HepG2 (cell line): ENCODE measurements around the gene MTRFR.

Experiments used
- CSRNP1 ChIP-seq: sonication (generic); formaldehyde crosslinking; IDR thresholded peaks from 2 replicates; pipeline ENCODE4 v1.8.1; 2023; ENCODE audit warnings: mild to moderate bottlenecking, missing genetic modification reagents
- CTCF ChIP-seq: sonication (generic); formaldehyde crosslinking; IDR thresholded peaks from 2 replicates; pipeline ENCODE4 v1.5.0; 2020; ENCODE audit warnings: mild to moderate bottlenecking, missing genetic modification reagents, moderate library complexity
- EZH2 ChIP-seq: conservative IDR thresholded peaks from 2 replicates; pipeline ENCODE4 v1.6.1; 2012; ENCODE audit warnings: mild to moderate bottlenecking, low read depth, low read length, moderate library complexity
- FOXM1 ChIP-seq: sonication (generic); formaldehyde crosslinking; IDR thresholded peaks from 2 replicates; pipeline ENCODE4 v1.5.0; 2020; ENCODE audit warnings: missing genetic modification reagents
- FOXP1 ChIP-seq, 2 experiments: fragments of 450-650 bp in 1 of 2; IDR thresholded peaks; 2 replicates each; pipeline ENCODE4 v1.6.1; 2017 to 2018; ENCODE audit warnings: antibody characterized with exemption in 1 of 2
- GZF1 ChIP-seq: sonication (generic); formaldehyde crosslinking; IDR thresholded peaks from 2 replicates; pipeline ENCODE4 v1.5.1; 2020; ENCODE audit warnings: mild to moderate bottlenecking, missing genetic modification reagents
- HNRNPUL1 ChIP-seq: fragments of 200-400 bp; formaldehyde crosslinking; IDR thresholded peaks from 2 replicates; pipeline ENCODE4 v1.6.1; 2017; ENCODE audit warnings: low read depth, mild to moderate bottlenecking, low read length, moderate library complexity
- MNT ChIP-seq: fragments of 450-650 bp; IDR thresholded peaks from 2 replicates; pipeline ENCODE4 v1.6.1; 2016
- SIN3A ChIP-seq: IDR thresholded peaks from 2 replicates; pipeline ENCODE4 v1.6.1; 2011; ENCODE audit warnings: low read depth, mild to moderate bottlenecking, control low read depth, low read length, borderline replicate concordance
- ZNF24 ChIP-seq: fragments of 450-650 bp; IDR thresholded peaks from 2 replicates; pipeline ENCODE4 v1.6.1; 2017; ENCODE audit warnings: antibody characterized with exemption, mild to moderate bottlenecking
- ZNF274 ChIP-seq: sonication (generic); formaldehyde crosslinking; IDR thresholded peaks from 2 replicates; pipeline ENCODE4 v1.5.1; 2020; ENCODE audit warnings: mild to moderate bottlenecking, missing genetic modification reagents
- ZNF512 ChIP-seq: sonication (generic); formaldehyde crosslinking; IDR thresholded peaks from 2 replicates; pipeline ENCODE4 v1.4.0; 2020; ENCODE audit warnings: mild to moderate bottlenecking, missing genetic modification reagents
- ZNF768 ChIP-seq: sonication (generic); formaldehyde crosslinking; IDR thresholded peaks from 2 replicates; pipeline ENCODE4 v1.4.0; 2020; ENCODE audit warnings: missing genetic modification reagents
- ZNF773 ChIP-seq: sonication (generic); formaldehyde crosslinking; IDR thresholded peaks from 2 replicates; pipeline ENCODE4 v1.4.0; 2020; ENCODE audit warnings: missing genetic modification reagents, borderline replicate concordance

- TF ChIP-seq FOXP1 (IDR thresholded peaks at IDR 0.05) (no peak), FOXP1 (CRISPR knock-in tag; IDR thresholded peaks at IDR 0.05) (no peak), HNRNPUL1 (no peak), ZNF274 (no peak), CTCF (CRISPR knock-in tag) (no peak), ZNF24 (no peak), SIN3A (no peak), FOXM1 (CRISPR knock-in tag) (no peak), ZNF768 (CRISPR knock-in tag) (no peak), CSRNP1 (CRISPR knock-in tag) (no peak), GZF1 (CRISPR knock-in tag) (no peak), EZH2 (no peak), ZNF512 (no peak), MNT (no peak), ZNF773 (CRISPR knock-in tag) (no peak)
These were observed 39.9 kb downstream of the MTRFR start for GRCh38 chr12:123273166-123273565.
